Esophagus squamous epithelium (tissue), 5 donors: ENCODE measurements around the gene EIF4EBP3. TPM values are rescaled to one million over a fixed set of nuclear protein-coding genes. Genes with fewer than 3 reads are reported as not detected.

ENCODE experiments used
- DNase-seq: peaks from one replicate; lab custom pipeline; 2025; lab: John Stamatoyannopoulos, UW
- H3K27ac ChIP-seq, 4 donors: fragments of 200-600 bp; sonication (generic); one replicate each; pipeline ENCODE4 v1.5.1; 2016 to 2019; ENCODE audit warnings: mild to moderate bottlenecking in 1 of 4
- H3K27me3 ChIP-seq, 4 donors: fragments of 200-600 bp; sonication (generic); 1 replicate in 3 of 4; 2 replicates in 1 of 4; pipeline versions ENCODE4 v1.5.1 to v1.6.0; 2017 to 2021; ENCODE audit warnings: antibody characterized with exemption in 1 of 4
- H3K36me3 ChIP-seq, 3 donors: fragments of 200-600 bp; sonication (generic); one replicate each; pipeline ENCODE4 v1.5.1; 2016 to 2019
- H3K4me1 ChIP-seq, 3 donors: fragments of 200-600 bp; sonication (generic); one replicate each; pipeline ENCODE4 v1.5.1; 2017 to 2019
- H3K4me3 ChIP-seq, 4 donors: fragments of 200-600 bp; sonication (generic); 1 replicate in 3 of 4; 2 replicates in 1 of 4; pipeline ENCODE4 v1.5.1; 2016 to 2019; ENCODE audit warnings: mild to moderate bottlenecking in 2 of 4, moderate library complexity in 1 of 4
- H3K9me3 ChIP-seq, 3 donors: fragments of 200-600 bp; sonication (generic); one replicate each; pipeline ENCODE4 v1.5.1; 2016 to 2019
- CTCF ChIP-seq, 6 experiments: fragments of 450-650 bp in 4 of 6; fragments of 200-600 bp in 2 of 6; sonication (generic) in 2 of 6; IDR thresholded peaks; one replicate each; pipeline ENCODE4 v1.5.1; 2016 to 2019; ENCODE audit warnings: antibody characterized with exemption in 6 of 6, mild to moderate bottlenecking in 4 of 6, moderate library complexity in 4 of 6
- POLR2A ChIP-seq, 4 donors: fragments of 450-650 bp; IDR thresholded peaks; one replicate each; pipeline ENCODE4 v1.6.1; 2017; ENCODE audit warnings: antibody characterized with exemption in 4 of 4, mild to moderate bottlenecking in 4 of 4, moderate library complexity in 3 of 4
- WGBS, 2 donors: methylation state at CpG; one replicate each; pipeline ENCODE4 v1.1.5; 2018; 5-methylcytosine and 5-hydroxymethylcytosine counted together
- intact Hi-C: fragments of 100-400 bp; cut with DNase I; formaldehyde crosslinking; loops from one replicate; pipeline ENCODE4 v1.15.0; 2022
- total RNA-seq, 4 donors: library from RNA; depleted of rRNA; stranded (reverse); fragments of >200 nt; gene quantifications; one replicate each; pipeline ENCODE4 v1.1.0, GENCODE V29; 2016
- donor health status: DM: yes; HTN: yes; CAD: no.

Gene EIF4EBP3
- total RNA-seq, 4 donors from 2014 or later, result 3.0 to 12.4 (median 6.2) TPM

GRCh38 chr5:140554454-140554853 lies 7.0 kb downstream of the EIF4EBP3 start:
- no peak for DNase-seq
- no peak overlapping the region for H3K4me3 ChIP-seq
- H3K9me3 ChIP-seq, result no peaks in the 10 kb centered on the region
- H3K27ac ChIP-seq, result peak overlapping the region in 1 of 4 donors; percentile 31
- TF ChIP-seq POLR2A (IDR thresholded peaks at IDR 0.05) (no peak), CTCF (IDR thresholded peaks at IDR 0.05) (no peak)
- 39 to 52% methylated on average over 2 of the region's 2 CpGs for whole genome bisulfite sequencing, 2 donors
- peaks cover 0 to 53% (median 25%) of the 10 kb centered on the region in 3 donors for H3K36me3 ChIP-seq
- intact Hi-C loops, result no loop called here
- H3K27me3 ChIP-seq, result no peaks in the 10 kb centered on the region
- H3K4me1 ChIP-seq, result peaks cover 11 to 56% (median 30%) of the 10 kb centered on the region in 3 donors

- Histone ChIP-seq H3K27me3 (no peaks in the 10 kb centered on the region), H3K9me3 (no peaks in the 10 kb centered on the region), H3K36me3 (peaks cover 0 to 53% (median 14%) of the 10 kb centered on the region in 3 donors), H3K4me3 (peak overlapping the region in 2 of 4 donors; percentile 74 to 82), H3K27ac (peak overlapping the region in 2 of 4 donors; percentile 4 to 96), H3K4me1 (peaks cover 11 to 47% (median 24%) of the 10 kb centered on the region in 3 donors)
- intact Hi-C loops, result no loop called here
- TF ChIP-seq POLR2A (IDR thresholded peaks at IDR 0.05), result no peak
- TF ChIP-seq CTCF (IDR thresholded peaks at IDR 0.05), result no peak
- DNase-seq, result no peak
- WGBS, 2 donors, result 53 to 91% methylated on average over 1 of the region's 1 CpG
Measured at GRCh38 chr5:140555747-140556312, 8.4 kb downstream of the EIF4EBP3 start.

- H3K4me1 ChIP-seq, result peaks cover 11 to 47% (median 24%) of the 10 kb centered on the region in 3 donors
- H3K4me3 ChIP-seq, result peak overlapping the region; percentile 50 to 82 (median 72)
- peaks cover 0 to 53% (median 8%) of the 10 kb centered on the region in 3 donors for H3K36me3 ChIP-seq
- H3K9me3 ChIP-seq, result no peaks in the 10 kb centered on the region
- WGBS, 2 donors, result 4 to 7% methylated on average over 6 of the region's 6 CpGs
- TF ChIP-seq CTCF (IDR thresholded peaks at IDR 0.05), result no peak
- TF ChIP-seq POLR2A (IDR thresholded peaks at IDR 0.05), result no peak
- no peak for DNase-seq
- no peaks in the 10 kb centered on the region for H3K27me3 ChIP-seq
- intact Hi-C loops, result no loop called here
- peak overlapping the region in 3 of 4 donors; percentile 89 to 96 (median 90) for H3K27ac ChIP-seq
Measured at GRCh38 chr5:140556438-140556837, 9.0 kb downstream of the EIF4EBP3 start.

GRCh38 chr5:140557136-140557805 lies 9.8 kb downstream of the EIF4EBP3 start, which contains the start of gene SRA1:
TSS of gene SRA1 (minus strand) at chr5:140557473. CDS start at chr5:140557452, 21 bp downstream.
- H3K4me3 ChIP-seq, result peak within 1 kb of the TSS; percentile 50 to 82 (median 72)
- peaks cover 0 to 53% (median 0%) of the 10 kb centered on the region in 3 donors for H3K36me3 ChIP-seq
- TF ChIP-seq POLR2A (IDR thresholded peaks at IDR 0.05), result peak in 3 of 4 donors; percentile 90 to 93 (median 92)
- TF ChIP-seq CTCF (IDR thresholded peaks at IDR 0.05), result no peak
- no peaks in the 10 kb centered on the region for H3K9me3 ChIP-seq
- intact Hi-C loops, result no loop called here
- peak within 1 kb of the TSS; percentile 89 to 96 (median 91) for H3K27ac ChIP-seq
- 0 to 5% methylated on average over 5 to 11 of the region's 46 CpGs for WGBS, 2 donors
- peak; percentile 56 for DNase-seq
- H3K4me1 ChIP-seq, result peaks cover 11 to 56% (median 26%) of the 10 kb centered on the region in 3 donors
- H3K27me3 ChIP-seq, result no peaks in the 10 kb centered on the region

- TF ChIP-seq CTCF (IDR thresholded peaks at IDR 0.05), result no peak
- no peak for TF ChIP-seq POLR2A (IDR thresholded peaks at IDR 0.05)
- 78 to 83% methylated on average over 3 of the region's 3 CpGs for WGBS, 2 donors
- peaks cover 0 to 48% (median 0%) of the 10 kb centered on the region in 3 donors for H3K36me3 ChIP-seq
- DNase-seq, result no peak
- intact Hi-C loops, result no loop called here
- peak overlapping the region in 1 of 4 donors; percentile 74 for H3K4me3 ChIP-seq
- peak overlapping the region; percentile 89 to 96 (median 91) for H3K27ac ChIP-seq
- no peaks in the 10 kb centered on the region for H3K9me3 ChIP-seq
- no peaks in the 10 kb centered on the region for H3K27me3 ChIP-seq
- H3K4me1 ChIP-seq, result peaks cover 11 to 62% (median 28%) of the 10 kb centered on the region in 3 donors
Measured at GRCh38 chr5:140557965-140558364, 10.5 kb downstream of the EIF4EBP3 start.
